ENCODE results near the gene GSN.

GRCh38 chr9:121239071-121239470, 28.9 kb upstream of the GSN start:
- TF ChIP-seq, protein P1, sequence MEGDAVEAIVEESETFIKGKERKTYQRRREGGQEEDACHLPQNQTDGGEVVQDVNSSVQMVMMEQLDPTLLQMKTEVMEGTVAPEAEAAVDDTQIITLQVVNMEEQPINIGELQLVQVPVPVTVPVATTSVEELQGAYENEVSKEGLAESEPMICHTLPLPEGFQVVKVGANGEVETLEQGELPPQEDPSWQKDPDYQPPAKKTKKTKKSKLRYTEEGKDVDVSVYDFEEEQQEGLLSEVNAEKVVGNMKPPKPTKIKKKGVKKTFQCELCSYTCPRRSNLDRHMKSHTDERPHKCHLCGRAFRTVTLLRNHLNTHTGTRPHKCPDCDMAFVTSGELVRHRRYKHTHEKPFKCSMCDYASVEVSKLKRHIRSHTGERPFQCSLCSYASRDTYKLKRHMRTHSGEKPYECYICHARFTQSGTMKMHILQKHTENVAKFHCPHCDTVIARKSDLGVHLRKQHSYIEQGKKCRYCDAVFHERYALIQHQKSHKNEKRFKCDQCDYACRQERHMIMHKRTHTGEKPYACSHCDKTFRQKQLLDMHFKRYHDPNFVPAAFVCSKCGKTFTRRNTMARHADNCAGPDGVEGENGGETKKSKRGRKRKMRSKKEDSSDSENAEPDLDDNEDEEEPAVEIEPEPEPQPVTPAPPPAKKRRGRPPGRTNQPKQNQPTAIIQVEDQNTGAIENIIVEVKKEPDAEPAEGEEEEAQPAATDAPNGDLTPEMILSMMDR (IDR thresholded peaks at IDR 0.05; ENCODE audit: low read depth, low read length, poor library complexity, severe bottlenecking) = no peak
- no peak for TF ChIP-seq EZH2phosphoT487 (IDR thresholded peaks at IDR 0.05; ENCODE audit: borderline replicate concordance, low read length)
